ENCODE results near the gene LGR6.
A peak's percentile ranks its signal among the peaks of the same experiment; 100 is the strongest.
"Not testable (repeated sequence)": the region's sequence is repeated elsewhere in the genome, so short reads cannot be mapped to it uniquely, and the experiment has no call there.

Gene LGR6

DNA sequence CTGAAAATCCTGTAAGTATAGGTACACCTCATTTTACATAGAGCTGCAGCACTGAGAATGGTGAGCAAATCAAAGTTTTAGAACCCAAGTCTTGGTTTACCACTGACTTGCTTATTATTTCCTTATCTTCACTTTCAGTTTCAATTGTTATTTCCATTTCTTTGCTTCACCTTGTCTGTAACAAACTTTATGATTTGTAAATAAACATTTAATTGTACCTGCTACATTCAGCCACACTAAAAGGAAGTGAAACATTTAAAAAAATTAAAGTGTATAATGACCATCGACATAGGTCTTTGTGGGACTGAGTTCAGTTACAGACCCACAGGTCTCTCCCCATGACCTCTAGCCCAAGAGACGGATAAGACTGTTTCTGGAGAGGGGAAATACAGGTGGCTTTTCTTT lies 34.4 kb downstream of the LGR6 start:
- no peak for DNase-seq

DNA sequence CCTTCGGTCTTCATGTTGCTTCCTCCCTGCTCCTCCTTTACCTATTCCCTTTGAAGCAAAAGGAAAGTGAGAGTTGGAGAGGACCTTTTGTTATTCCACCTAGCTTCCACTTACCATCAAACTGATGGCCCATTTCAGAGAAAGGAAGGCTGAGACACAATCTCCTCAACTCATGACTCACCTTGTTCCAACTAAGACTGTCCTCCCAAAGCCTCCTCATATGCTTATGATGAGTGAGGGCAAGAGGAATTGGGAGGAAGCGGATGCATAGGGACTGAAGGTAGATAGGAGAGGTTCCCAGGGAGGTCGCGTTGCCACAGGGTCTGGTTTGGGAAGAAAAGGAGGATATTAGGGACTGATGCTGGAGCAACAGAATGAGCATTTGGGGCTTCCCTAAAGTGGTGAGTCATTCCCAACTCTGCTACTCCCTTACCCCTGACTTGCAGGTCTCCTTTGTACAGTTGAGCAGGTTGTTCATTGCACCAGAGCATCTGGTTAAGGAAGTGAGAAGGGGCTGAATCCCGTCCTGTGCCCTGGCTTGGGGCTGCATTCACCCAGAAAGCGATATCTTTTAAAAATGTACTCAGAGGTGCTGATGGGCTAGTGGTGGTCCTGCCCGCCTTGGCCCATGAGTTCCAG lies 35.0 kb downstream of the LGR6 start:
- DNase-seq = no peak

DNA sequence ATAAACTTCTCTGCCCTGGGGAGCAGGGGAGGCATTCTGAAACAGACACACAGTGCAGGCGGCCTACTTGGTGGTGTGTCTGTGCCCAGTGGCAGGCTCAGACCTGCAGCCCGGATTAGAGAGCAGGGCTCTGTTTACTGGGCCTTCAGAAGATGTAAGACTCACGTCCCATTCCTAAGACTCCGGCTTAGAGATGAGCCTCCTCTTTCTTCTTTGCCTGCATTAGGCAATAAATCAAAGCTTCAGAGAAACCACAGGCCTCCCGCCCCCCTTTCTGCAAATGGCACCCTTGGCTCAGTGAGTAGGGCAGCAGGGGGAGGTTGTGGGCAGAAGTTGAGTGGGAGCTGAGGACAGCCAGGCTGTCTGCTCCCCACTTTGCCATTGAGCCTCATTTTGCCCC lies 35.8 kb downstream of the LGR6 start:
- no peak for DNase-seq

DNA sequence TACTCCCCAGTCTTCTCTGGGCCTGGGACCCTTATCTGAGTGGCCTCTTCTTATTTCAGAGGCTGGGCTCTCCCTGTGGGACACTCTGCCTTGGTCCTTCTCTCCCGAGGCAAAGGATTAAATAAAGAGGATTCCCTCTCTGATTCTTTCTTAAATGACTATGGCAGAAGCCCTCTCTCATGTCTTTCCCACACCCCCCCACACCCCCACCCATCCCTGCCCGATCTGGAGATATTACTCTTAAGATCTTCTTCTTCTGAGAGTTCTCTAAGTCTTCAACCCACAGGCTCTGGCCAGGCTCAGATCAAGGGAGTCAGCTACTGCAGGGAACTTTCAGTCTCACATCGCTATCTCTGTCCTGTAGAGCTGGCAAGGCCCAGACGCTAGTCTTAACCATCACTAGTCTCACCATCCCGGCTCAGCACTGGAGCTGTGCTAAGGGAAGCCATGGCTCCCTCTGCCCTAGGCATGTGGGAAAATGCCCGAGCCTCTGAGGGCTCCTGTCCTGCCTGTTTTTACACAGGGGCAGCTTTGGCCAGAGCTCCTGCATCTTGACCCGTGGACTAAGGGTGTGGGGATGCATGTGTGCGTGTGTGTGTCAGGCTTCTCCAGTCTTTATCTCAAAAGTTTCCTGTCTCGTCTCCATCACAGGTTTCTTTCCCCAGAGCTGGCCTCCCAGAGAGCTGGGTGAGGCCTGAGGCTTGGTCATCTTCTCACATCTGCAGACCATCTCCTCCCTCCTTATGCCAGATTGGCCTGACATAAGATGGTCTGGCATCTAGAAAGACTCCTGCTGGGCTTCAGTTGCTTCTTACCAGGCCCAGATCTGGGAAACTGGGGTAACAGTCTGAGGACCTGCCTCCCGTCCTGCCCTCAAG lies 36.7 kb downstream of the LGR6 start:
- no peak for DNase-seq

DNA sequence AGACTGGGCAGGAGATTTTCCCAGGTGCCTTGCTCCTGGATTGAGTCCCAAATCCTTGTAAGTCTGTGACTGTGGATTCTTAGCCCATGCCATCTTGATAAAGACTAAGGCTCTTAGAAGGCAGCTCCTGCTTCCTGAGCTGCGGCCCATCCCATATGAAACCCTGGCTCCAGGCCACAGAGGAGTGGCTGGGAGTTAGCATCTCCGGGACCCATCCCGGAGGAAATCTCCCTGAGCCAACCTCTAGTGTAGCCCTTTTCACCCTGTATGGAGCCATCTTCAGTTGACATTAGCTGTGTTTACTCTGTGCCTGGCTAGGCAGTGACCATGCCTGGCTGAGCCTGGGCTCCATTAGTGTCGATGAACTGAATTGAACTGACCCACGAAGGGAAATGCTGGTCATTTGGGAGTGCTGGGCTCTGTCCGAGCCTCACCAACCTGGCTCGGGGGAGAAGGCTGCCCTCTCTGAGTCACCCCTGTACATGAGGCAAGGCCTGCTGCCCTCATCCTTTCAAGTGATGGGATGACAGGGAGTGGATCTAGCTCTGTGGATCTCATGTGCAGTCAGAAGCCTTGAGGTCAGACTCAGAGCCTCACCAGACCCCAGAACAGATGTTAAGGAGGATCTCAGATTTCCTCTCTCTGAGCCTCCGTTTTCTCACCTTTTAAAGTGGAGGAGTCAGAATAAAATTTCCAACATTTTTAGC lies 37.5 kb downstream of the LGR6 start:
- no peak for DNase-seq

DNA sequence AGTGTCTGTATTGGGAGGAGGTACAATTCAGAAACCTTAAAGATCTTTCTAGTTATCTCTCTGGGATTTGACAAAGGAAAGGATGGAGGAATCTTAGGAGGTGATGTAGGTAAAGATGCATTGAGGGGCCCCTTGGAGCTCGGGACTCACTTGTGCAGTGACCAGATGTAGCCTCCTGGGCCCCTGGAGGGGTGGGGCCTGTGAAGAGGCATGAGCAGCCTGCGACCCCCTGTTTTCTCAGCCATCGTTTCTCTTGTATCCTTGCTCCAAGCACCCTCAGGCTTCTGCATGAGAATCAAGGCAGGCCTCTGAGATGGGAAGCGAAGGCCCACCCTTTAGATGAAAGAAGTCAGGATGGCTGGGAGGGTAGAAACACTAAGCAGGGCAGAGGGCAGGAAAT lies 39.6 kb downstream of the LGR6 start:
- DNase-seq = no peak

DNA sequence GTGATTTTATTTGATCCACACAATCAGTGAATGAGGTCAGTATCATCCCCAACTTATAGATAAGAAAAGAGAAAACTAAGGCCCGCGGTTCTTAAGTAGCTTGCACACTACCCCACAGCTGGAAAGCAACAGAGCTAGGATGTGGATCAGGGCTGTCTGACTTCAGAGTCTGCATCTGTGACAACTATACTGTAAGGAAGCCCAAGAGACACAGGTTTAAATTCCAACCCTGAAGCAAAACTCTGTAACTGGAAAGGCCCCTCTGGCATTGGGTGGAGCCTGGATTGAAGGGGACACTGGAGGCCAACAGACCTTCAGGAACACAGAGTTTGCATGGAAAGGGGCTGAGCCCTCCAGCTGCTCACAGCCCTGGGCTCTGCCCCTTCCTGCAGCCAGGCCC lies 40.2 kb downstream of the LGR6 start:
- no peak for DNase-seq

DNA sequence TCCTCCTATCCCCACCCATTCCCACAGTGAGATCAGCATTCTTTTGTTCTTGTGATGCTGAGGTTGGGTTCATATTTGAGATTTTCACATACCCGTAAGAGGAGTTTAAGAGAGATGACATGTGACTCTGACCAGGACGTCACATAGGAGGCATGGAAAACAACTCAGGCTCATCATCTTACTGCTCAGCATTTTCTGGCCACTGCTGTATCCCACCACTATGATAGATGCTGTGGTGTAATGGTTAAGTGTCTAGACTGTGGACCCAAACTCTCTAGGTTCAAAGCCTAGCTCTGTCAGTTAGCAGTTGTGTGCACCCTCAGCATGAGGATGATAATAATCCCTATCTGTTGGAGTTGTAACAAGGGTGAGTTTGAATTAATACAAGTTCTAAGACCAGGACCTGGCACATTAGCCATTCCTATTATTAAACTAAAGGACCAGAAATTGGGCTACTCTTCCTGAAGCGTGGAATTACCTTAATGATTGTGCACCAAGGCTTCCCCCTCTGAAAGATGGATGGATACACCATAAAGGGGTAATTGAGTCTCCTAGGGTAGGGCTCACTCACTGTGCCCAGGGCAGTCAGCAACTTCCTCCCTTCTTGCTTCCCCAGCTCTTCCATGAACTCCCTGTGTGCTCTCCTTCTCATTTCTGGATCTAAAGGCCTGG lies 40.9 kb downstream of the LGR6 start:
- DNase-seq = no peak

DNA sequence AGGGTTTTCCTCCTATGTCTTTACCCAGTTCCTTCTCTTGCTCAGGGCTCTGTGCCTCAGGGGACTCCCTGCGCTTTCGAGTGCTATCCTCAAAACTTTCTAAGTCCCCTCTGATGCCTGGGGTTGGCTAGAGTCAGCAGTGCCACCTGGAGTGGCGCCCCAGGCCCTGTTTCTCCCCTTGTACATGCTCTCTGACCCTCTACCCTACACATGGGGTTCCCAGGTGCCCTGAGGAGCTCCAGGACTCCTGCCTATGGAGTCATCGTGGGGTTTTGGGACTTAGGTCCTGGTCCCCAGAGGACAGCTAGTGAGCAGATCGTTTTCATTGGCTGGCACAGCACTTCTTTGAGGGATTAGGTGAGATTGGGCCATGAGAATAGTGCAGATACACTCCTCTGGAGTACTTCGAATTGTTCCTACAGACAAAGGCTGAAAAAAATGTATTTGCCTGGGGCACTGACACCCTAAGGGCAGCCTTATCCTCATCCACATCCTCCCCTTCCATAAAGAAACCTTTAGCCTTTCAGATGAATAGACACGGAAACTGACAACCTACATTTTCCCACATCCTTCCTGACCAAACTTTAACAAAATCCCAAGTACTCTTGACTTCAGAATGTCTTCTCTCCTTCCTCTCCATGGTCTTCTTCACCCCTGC lies 41.5 kb downstream of the LGR6 start:
- DNase-seq = no peak

DNA sequence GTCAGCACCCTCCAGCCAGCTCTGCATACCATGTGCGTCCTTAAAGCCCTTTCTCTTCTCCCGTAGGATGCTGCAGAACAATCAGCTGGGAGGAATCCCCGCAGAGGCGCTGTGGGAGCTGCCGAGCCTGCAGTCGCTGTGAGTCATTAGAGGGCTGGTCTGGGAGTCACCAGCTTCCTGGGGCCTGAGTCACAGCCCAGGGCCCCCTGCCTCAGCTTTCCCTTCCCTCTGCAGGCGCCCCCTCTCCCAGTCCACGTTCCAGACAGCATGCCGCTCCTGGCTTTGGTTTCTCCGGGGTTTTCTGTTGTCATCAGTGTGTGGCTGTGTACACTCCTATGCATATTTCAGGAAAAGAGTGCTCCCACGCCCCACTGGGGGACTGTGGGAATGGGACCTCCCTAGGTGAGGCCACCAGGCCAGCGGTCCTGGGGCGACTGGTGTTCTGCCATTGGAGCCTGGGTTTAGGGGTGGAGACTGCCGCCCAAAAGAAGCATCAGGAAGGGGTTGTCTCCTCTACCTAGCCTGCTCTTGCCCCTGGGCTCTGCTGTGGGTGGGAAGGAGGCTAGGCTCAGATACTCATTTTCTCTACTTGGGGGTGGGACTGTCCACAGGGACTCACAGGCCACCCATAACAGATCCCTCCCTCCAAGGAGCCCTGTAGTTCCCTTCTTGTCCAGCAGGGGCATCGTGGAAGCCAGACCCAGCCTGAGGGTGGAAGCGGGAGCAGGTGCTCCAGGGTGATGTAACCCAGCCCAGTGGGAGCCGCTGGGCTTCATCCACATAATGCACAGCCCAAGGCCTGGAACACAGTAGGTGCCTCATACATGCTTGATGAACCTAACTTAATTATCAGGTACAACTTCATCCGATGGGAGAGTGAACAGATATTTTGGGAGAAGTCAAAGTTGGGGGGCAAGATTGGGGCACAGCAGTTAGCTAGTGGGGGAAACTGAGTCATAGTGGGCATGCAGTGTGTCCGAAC lies 42.5 kb downstream of the LGR6 start:
- DNase-seq = peak; percentile 71

DNA sequence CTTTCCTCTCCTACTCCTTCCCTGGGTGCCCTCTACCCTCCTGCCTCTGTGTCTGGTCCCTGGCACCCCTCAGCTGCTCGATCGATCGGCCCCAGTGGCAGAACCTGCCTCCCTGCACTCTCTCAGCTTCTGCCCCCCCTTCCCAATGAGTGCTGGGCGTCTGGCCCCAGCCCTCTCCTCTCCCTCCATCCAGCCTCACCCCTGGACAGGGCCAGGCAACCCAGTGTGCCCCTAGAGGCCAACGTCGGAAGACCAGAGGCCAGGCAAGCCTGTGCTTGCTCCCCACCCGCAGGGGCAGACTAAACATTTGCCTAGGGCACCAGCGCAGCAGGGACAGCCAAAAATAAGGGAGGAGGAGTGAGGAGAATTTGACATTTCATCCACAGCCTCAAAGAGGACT lies 43.5 kb downstream of the LGR6 start:
- peak; percentile 13 for DNase-seq

DNA sequence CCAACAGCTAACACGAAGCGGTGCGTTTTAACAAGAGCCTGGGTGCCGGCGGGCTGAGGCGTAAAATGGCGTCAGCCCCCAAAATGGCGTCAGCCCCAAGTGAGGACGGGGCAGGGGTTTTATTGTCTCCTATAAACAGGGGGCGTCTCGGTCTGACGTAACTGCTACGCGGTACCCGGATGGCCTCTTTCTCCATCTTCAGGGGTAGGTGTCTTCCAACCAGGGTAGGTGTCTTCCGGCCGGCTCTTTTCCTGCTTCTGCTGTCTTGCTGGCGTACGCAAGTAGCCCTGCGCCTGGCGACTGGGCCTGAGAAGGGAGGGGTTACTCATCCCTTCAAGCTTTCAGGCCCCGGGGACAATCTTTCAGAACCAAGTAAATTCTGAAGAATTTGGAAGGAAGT lies 45.3 kb downstream of the LGR6 start:
- no peak for DNase-seq

DNA sequence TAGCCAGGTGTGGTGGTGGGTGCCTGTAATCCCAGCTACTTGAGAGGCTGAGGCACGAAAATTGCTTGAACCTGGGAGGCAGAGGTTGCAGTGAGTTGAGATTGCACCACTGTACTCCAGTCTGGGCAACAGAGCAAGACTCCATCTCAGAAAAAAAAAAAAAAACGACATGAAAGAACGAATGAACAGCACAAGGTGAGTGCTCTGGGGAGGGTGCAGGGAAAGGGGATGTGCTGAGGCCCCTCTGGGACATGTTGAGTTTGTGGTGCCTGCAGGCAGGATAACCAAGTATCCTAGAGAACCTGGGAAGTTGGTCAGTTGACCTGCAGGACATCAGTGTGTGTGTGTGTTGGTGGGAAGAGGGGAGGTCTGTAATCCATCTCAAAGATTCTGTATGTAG lies 46.6 kb downstream of the LGR6 start:
- not testable (repeated sequence) for DNase-seq

DNA sequence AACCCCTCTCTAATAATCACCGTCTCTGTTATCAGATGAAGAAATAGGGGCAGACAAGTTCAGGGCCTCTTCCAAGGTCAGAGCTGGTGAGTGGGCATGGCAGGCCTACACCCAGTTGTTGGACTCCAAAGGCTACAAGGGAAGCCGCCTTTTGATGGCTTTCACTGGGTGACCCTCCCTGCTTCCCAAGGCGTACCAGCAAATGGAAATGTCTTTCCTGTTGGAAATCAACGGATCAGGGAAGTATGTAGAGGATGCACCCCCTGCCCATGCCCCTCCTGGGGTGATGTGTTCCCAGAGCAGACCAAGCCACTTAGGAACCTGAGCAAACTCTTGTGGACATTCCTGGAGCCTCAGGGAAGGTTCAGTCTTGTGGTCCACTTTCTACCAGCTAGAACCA lies 47.4 kb downstream of the LGR6 start:
- no peak for DNase-seq

DNA sequence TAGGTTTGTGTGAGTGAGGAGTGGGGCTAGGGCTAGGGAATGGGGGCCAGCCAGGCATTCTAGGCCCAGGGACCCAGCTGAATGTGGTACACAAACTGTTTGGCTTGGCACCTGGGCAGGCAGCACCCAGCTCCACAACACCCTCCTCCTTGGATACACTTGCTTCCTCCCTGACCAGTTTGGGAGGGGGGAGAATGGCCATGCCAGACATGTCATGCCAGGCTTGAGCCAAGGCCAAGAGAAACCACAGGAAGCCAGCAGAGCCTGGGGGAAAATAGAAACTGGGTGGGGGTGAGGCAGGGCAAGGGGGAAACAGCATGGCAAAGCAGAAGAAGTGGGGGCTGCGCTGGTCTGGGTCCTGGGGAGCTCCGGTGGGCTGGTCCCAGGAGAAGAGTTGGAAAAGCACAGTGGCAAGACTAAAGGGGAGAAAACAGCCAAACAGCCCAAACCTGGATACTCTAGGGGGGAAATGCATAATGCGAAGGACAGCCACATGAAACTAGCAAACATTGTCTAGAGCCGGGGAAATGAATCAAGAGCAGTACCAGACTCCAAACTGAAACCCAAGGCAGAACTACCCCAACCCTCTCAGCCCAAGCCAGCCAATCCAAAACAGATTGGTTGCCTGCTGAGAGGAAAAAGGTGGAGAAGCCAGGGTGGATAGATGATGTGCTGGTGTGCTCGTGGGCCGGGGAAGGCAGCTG lies 47.9 kb downstream of the LGR6 start:
- DNase-seq = no peak

DNA sequence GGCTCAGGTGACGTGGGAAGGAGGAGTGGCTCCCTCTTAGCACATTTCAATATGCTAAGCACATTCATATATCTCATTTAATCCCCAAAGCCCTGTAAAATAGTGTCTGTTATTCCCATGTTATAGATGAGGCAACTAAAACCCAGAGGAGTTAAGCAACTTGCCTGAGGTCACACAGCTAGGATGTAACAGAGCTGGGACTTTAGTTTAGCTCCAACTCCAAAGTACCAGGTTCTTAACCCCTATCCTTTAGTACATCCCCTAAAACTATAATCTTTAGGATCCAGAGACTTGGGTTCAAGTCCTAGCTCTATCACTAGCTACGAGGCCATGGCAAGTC lies 48.5 kb downstream of the LGR6 start:
- no peak for DNase-seq

DNA sequence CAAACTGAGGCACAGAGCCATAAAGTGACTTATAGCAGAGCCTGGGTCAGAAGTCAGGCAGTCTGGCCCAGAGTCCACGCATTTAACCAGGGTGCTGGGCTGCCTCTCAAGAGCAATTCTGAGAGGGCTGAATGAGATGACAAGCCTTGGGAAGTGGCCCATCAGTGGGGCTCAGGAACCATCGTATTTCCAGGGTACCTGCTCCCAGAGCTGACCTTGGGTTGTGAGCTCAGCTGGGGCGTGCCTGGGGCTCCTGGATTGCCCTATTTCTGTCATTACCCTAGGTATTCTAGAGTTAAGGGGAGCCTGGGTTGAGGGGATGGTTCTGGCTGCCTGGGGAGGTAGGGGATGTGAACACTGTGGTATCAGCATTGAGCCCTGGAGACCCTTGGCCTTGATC lies 49.4 kb downstream of the LGR6 start:
- no peak for DNase-seq

DNA sequence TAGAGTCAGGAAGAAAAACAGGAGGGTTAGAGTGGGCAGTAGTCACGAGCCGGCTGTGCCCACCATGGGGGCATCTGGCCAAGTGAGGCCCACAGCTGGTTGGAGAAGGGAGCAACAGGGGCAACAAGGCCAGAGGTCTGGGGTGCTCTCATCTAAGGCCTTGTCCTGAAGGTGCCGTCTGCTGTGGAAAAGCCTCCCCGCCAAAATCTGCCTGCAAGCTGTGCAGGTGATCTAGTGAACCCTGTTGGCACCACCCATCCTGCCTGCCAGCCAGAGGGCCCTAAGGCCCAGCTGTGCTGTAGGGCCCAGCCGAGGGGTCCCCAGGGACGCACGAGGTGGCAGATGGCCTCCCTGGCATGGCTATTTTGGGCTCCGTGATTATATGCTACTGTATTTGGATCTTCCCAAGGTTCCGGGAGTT lies 51.3 kb downstream of the LGR6 start:
- no peak for DNase-seq

DNA sequence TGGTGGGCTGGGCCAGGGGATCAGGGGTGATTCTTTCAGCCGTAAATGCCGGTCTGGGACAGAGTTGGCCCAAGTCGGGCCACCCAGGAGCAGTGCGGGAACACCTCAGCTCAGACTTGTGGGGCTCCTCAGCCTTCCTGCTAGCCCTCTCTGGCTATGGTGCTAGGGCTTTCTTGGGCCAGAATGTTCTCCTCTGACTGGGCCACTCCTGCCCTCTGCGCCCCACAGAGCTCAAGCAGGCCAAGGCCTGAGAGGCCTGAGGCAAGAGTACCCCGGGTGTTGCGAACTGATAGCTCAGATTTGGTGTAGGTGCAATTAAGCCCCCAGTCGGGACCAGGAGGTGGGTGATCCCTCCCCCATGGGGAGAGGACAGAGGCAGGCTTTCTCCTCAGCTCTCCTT lies 51.8 kb downstream of the LGR6 start:
- no peak for DNase-seq

DNA sequence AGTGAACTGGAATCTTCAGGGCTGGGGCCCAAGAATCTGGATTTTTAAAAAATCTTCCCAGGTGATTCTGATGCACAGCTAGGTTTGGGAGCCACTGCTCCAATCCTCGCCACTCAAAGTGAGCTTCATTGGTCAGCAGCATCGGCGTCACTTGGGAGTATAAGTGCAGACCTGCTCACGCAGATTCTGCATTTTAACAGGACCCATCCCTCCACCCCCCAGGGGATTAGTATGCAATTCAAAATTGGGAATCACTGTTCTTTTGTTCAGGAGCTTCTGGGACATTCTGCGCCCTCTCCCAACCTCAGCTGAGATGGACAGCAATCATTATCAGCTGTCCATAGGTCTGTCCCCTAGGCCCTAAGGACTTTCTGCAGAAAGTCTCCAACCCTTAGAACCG lies 53.5 kb downstream of the LGR6 start:
- no peak for DNase-seq
